OCI-LY3 (cell line): Measurements from ENCODE around the gene PKN2.
"Not testable (repeated sequence)": the region's sequence is repeated elsewhere in the genome, so short reads cannot be mapped to it uniquely, and the experiment has no call there.

ENCODE experiments used
- EZH2phosphoT487 ChIP-seq: fragments of 200-600 bp; shearing (Covaris generic); IDR thresholded peaks from 2 replicates; pipeline ENCODE4 v1.6.1; 2018; ENCODE audit warnings: antibody characterized with exemption, mixed run types, low read depth
- TF ChIP-seq, protein P1 (sequence below): fragments of 200-600, 300-600 bp; sonication (generic); IDR thresholded peaks from 2 replicates; pipeline ENCODE4 v1.5.1; 2014; ENCODE audit warnings: antibody characterized with exemption, low read length, low read depth

DNA sequence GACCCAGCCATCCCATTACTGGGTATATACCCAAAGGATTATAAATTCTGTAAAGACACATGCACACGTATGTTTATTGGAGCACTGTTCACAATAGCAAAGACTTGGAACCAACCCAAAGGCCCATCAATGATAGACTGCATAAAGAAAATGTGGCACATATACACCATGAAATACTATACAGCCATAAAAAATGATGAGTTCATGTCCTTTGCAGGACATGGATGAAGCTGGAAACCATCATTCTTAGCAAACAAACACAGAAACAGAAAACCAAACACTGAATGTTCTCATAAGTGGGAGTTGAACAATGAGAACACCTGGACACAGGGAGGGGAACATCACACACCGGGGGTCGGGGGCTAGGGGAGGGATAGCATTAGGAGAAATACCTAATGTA, 135.6 kb downstream of the PKN2 start:
- TF ChIP-seq, protein P1, sequence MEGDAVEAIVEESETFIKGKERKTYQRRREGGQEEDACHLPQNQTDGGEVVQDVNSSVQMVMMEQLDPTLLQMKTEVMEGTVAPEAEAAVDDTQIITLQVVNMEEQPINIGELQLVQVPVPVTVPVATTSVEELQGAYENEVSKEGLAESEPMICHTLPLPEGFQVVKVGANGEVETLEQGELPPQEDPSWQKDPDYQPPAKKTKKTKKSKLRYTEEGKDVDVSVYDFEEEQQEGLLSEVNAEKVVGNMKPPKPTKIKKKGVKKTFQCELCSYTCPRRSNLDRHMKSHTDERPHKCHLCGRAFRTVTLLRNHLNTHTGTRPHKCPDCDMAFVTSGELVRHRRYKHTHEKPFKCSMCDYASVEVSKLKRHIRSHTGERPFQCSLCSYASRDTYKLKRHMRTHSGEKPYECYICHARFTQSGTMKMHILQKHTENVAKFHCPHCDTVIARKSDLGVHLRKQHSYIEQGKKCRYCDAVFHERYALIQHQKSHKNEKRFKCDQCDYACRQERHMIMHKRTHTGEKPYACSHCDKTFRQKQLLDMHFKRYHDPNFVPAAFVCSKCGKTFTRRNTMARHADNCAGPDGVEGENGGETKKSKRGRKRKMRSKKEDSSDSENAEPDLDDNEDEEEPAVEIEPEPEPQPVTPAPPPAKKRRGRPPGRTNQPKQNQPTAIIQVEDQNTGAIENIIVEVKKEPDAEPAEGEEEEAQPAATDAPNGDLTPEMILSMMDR, result not testable (repeated sequence)
- not testable (repeated sequence) for TF ChIP-seq EZH2phosphoT487
